Measurements from ENCODE around the gene LRP11. TPM values are rescaled to one million over a fixed set of nuclear protein-coding genes. Genes with fewer than 3 reads are reported as not detected.
"Not testable (repeated sequence)": the region's sequence is repeated elsewhere in the genome, so short reads cannot be mapped to it uniquely, and the experiment has no call there.

Gene LRP11
- total and polyA plus RNA-seq, 2 donors (not counting 1 experiment from before 2014, with no cell fraction given), result 58.4 to 89.5 TPM

GRCh38 chr6:149855741-149856140 is 8.4 kb downstream of the LRP11 start:
- no peaks in the 10 kb centered on the region for H3K27me3 ChIP-seq (ENCODE audit: control insufficient read depth, insufficient read depth, low read length)
- H3K4me2 ChIP-seq (ENCODE audit: extremely low read depth, insufficient read depth, low read length), result peak overlapping the region; percentile 78
- TF ChIP-seq CTCF (conservative IDR thresholded peaks at IDR 0.05 in 1 of 2, IDR thresholded peaks at IDR 0.05 in 1 of 2; ENCODE audit: low read depth in 1 of 2, low read length in 2 of 2), result no peak
- no peak for TF ChIP-seq EZH2 (IDR thresholded peaks at IDR 0.05; ENCODE audit: low read length, missing control alignments)
- H3K9ac ChIP-seq (ENCODE audit: insufficient read depth, low read length), result no peak overlapping the region
- H4K20me1 ChIP-seq (ENCODE audit: control insufficient read depth, extremely low read depth, insufficient read depth, low read length), result no peaks in the 10 kb centered on the region
- peak overlapping the region; percentile 86 for H3K27ac ChIP-seq (ENCODE audit: insufficient read depth, low read length)
- no peak for DNase-seq (ENCODE audit: low read depth in 2 of 2)
- H3K4me3 ChIP-seq (replicated peaks in 1 of 4; ENCODE audit: control extremely low read depth in 1 of 4, insufficient read depth in 1 of 4, low read depth in 3 of 4, low read length in 4 of 4), result peak overlapping the region in 3 of 4 experiments; percentile 14 to 62 (median 36)
- peaks cover 37% of the 10 kb centered on the region for H3K79me2 ChIP-seq (ENCODE audit: control insufficient read depth, insufficient read depth, low read length)
- H3K4me1 ChIP-seq (ENCODE audit: control insufficient read depth, extremely low read depth, insufficient read depth, low read length), result peaks cover 31% of the 10 kb centered on the region
- H3K9me3 ChIP-seq (ENCODE audit: control insufficient read depth, insufficient read depth, low read depth, low read length), result no peaks in the 10 kb centered on the region
- no peaks in the 10 kb centered on the region for H3K36me3 ChIP-seq (ENCODE audit: control insufficient read depth, insufficient read depth, low read length)
- H2AFZ ChIP-seq (ENCODE audit: low read length), result no peak overlapping the region

- Histone ChIP-seq H3K79me2 (ENCODE audit: control insufficient read depth, insufficient read depth, low read length) (peaks cover 31% of the 10 kb centered on the region), H3K9ac (ENCODE audit: insufficient read depth, low read length) (no peak overlapping the region)
Measured at GRCh38 chr6:149855040-149855654, 9.0 kb downstream of the LRP11 start.

GRCh38 chr6:149854532-149854931 is 9.6 kb downstream of the LRP11 start:
- peak overlapping the region in 1 of 4 experiments; percentile 7 for H3K4me3 ChIP-seq (replicated peaks in 1 of 4; ENCODE audit: control extremely low read depth in 1 of 4, insufficient read depth in 1 of 4, low read depth in 3 of 4, low read length in 4 of 4)
- no peak overlapping the region for H2AFZ ChIP-seq (ENCODE audit: low read length)
- H3K27me3 ChIP-seq (ENCODE audit: control insufficient read depth, insufficient read depth, low read length), result no peaks in the 10 kb centered on the region
- H3K4me1 ChIP-seq (ENCODE audit: control insufficient read depth, extremely low read depth, insufficient read depth, low read length), result peaks cover 24% of the 10 kb centered on the region
- TF ChIP-seq EZH2 (IDR thresholded peaks at IDR 0.05; ENCODE audit: low read length, missing control alignments), result no peak
- TF ChIP-seq CTCF (conservative IDR thresholded peaks at IDR 0.05 in 1 of 2, IDR thresholded peaks at IDR 0.05 in 1 of 2; ENCODE audit: low read depth in 1 of 2, low read length in 2 of 2), result no peak
- H3K9me3 ChIP-seq (ENCODE audit: control insufficient read depth, insufficient read depth, low read depth, low read length), result no peaks in the 10 kb centered on the region
- peak overlapping the region; percentile 86 for H3K27ac ChIP-seq (ENCODE audit: insufficient read depth, low read length)
- peak overlapping the region; percentile 6 for H3K4me2 ChIP-seq (ENCODE audit: extremely low read depth, insufficient read depth, low read length)
- DNase-seq (ENCODE audit: low read depth in 2 of 2), result peak in 1 of 2 donors; percentile 44
- H4K20me1 ChIP-seq (ENCODE audit: control insufficient read depth, extremely low read depth, insufficient read depth, low read length), result no peaks in the 10 kb centered on the region
- H3K79me2 ChIP-seq (ENCODE audit: control insufficient read depth, insufficient read depth, low read length), result peaks cover 29% of the 10 kb centered on the region
- H3K36me3 ChIP-seq (ENCODE audit: control insufficient read depth, insufficient read depth, low read length), result peaks cover 2% of the 10 kb centered on the region
- no peak overlapping the region for H3K9ac ChIP-seq (ENCODE audit: insufficient read depth, low read length)

More at GRCh38 chr6:149855040-149855654, 9.0 kb downstream of the LRP11 start:
- H3K9me3 ChIP-seq (ENCODE audit: control insufficient read depth, insufficient read depth, low read depth, low read length), result no peaks in the 10 kb centered on the region
- no peak overlapping the region for H2AFZ ChIP-seq (ENCODE audit: low read length)
- H4K20me1 ChIP-seq (ENCODE audit: control insufficient read depth, extremely low read depth, insufficient read depth, low read length), result no peaks in the 10 kb centered on the region
- H3K27me3 ChIP-seq (ENCODE audit: control insufficient read depth, insufficient read depth, low read length), result no peaks in the 10 kb centered on the region
- peaks cover 27% of the 10 kb centered on the region for H3K4me1 ChIP-seq (ENCODE audit: control insufficient read depth, extremely low read depth, insufficient read depth, low read length)
- H3K36me3 ChIP-seq (ENCODE audit: control insufficient read depth, insufficient read depth, low read length), result no peaks in the 10 kb centered on the region
- H3K4me3 ChIP-seq (replicated peaks in 1 of 4; ENCODE audit: control extremely low read depth in 1 of 4, insufficient read depth in 1 of 4, low read depth in 3 of 4, low read length in 4 of 4), result peak overlapping the region in 3 of 4 experiments; percentile 14 to 62 (median 36)
- H3K4me2 ChIP-seq (ENCODE audit: extremely low read depth, insufficient read depth, low read length), result peak overlapping the region; percentile 78
- DNase-seq (ENCODE audit: low read depth in 2 of 2), result peak; percentile 85 to 94
- TF ChIP-seq EZH2 (IDR thresholded peaks at IDR 0.05; ENCODE audit: low read length, missing control alignments), result no peak
- TF ChIP-seq CTCF (conservative IDR thresholded peaks at IDR 0.05 in 1 of 2, IDR thresholded peaks at IDR 0.05 in 1 of 2; ENCODE audit: low read depth in 1 of 2, low read length in 2 of 2), result no peak
- H3K27ac ChIP-seq (ENCODE audit: insufficient read depth, low read length), result peak overlapping the region; percentile 86

- DNase-seq (ENCODE audit: low read depth in 2 of 2); H3K36me3 ChIP-seq (ENCODE audit: control insufficient read depth, insufficient read depth, low read length); H3K4me2 ChIP-seq (ENCODE audit: extremely low read depth, insufficient read depth, low read length); H3K4me3 ChIP-seq (replicated peaks in 1 of 4; ENCODE audit: control extremely low read depth in 1 of 4, insufficient read depth in 1 of 4, low read depth in 3 of 4, low read length in 4 of 4); H3K27me3 ChIP-seq (ENCODE audit: control insufficient read depth, insufficient read depth, low read length); H4K20me1 ChIP-seq (ENCODE audit: control insufficient read depth, extremely low read depth, insufficient read depth, low read length); H2AFZ ChIP-seq (ENCODE audit: low read length); H3K9ac ChIP-seq (ENCODE audit: insufficient read depth, low read length); H3K9me3 ChIP-seq (ENCODE audit: control insufficient read depth, insufficient read depth, low read depth, low read length): not testable (repeated sequence)
- peaks cover 23% of the 10 kb centered on the region for H3K4me1 ChIP-seq (ENCODE audit: control insufficient read depth, extremely low read depth, insufficient read depth, low read length)
- peaks cover 28% of the 10 kb centered on the region for H3K79me2 ChIP-seq (ENCODE audit: control insufficient read depth, insufficient read depth, low read length)
- peak overlapping the region; percentile 86 for H3K27ac ChIP-seq (ENCODE audit: insufficient read depth, low read length)
Measured at GRCh38 chr6:149854017-149854416, 10.1 kb downstream of the LRP11 start.

All from fibroblast of lung (primary cell).